T-helper 17 cell (primary cell): ENCODE measurements around the gene RPS18. TPM values are rescaled to one million over a fixed set of nuclear protein-coding genes. Genes with fewer than 3 reads are reported as not detected.
"Not testable (repeated sequence)": the region's sequence is repeated elsewhere in the genome, so short reads cannot be mapped to it uniquely, and the experiment has no call there.

ENCODE experiments used
- ATAC-seq: fragments of 150-1000 bp; cut with Tn5 transposase; 2 replicates; pipeline ENCODE4 v1.10.0; 2021; ENCODE audit warnings: mild to moderate bottlenecking, moderate library complexity
- DNase-seq, 3 donors: peaks; one replicate each; pipeline versions ENCODE4 v3.0.0 to v3.0.0-alpha.2; 2020 to 2021
- H3K9me3 ChIP-seq: one replicate; pipeline ENCODE4 v1.7.0; 2013; ENCODE audit warnings: low read length, mild to moderate bottlenecking; ENCODE audit not compliant: control insufficient read depth, poor library complexity, severe bottlenecking
- H3K27ac Mint-ChIP-seq: one replicate; pipeline ENCODE4 v1.8.0; 2022; ENCODE audit warnings: mild to moderate bottlenecking, moderate library complexity, mixed read lengths
- H3K27me3 Mint-ChIP-seq: one replicate; pipeline ENCODE4 v1.8.0; 2022; ENCODE audit warnings: mixed read lengths
- H3K36me3 Mint-ChIP-seq: one replicate; pipeline ENCODE4 v1.8.0; 2022; ENCODE audit warnings: low read depth, mixed read lengths
- H3K4me1 Mint-ChIP-seq: one replicate; pipeline ENCODE4 v1.8.0; 2022; ENCODE audit warnings: mild to moderate bottlenecking, mixed read lengths
- H3K4me3 Mint-ChIP-seq: one replicate; pipeline ENCODE4 v1.8.0; 2022; ENCODE audit warnings: mild to moderate bottlenecking, moderate library complexity, mixed read lengths
- total RNA-seq, 4 donors: library from RNA in 2 of 4; stranded (reverse) in 2 of 4; gene quantifications; one replicate each; pipeline ENCODE4 v1.2.3 and lab custom pipeline; 2022 to 2026

RPS18 gene
- total RNA-seq, 2 donors from 2014 or later = 4,373 to 4,641 TPM

DNA sequence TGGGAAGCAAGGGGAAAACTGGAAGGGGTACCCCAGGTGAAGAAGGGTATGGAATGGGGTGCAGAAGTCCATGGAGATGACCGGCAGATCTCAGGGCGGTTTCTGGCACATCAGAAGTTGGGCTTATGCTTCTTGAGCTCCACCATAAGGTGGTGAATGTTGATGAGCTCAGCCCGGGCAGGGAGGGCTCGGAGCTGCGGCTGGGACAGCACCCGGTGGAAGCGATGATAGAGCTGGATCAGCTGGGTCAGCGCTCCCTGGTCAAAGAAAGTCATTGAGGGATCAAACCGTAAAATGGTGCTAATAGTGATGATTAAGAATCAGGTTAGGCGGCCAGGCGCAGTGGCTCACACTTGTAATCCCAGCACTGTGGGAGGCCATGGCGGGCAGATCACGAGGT, 21.1 kb upstream of the RPS18 start:
- Mint-ChIP-seq H3K27ac (peak overlapping the region; percentile 98), H3K4me3 (peak overlapping the region; percentile 93), H3K36me3 (peaks cover 3% of the 10 kb centered on the region), H3K4me1 (peaks cover 28% of the 10 kb centered on the region), H3K27me3 (no peaks in the 10 kb centered on the region)
- ATAC-seq = no peak
- no peaks in the 10 kb centered on the region for H3K9me3 ChIP-seq
- DNase-seq = no peak

DNA sequence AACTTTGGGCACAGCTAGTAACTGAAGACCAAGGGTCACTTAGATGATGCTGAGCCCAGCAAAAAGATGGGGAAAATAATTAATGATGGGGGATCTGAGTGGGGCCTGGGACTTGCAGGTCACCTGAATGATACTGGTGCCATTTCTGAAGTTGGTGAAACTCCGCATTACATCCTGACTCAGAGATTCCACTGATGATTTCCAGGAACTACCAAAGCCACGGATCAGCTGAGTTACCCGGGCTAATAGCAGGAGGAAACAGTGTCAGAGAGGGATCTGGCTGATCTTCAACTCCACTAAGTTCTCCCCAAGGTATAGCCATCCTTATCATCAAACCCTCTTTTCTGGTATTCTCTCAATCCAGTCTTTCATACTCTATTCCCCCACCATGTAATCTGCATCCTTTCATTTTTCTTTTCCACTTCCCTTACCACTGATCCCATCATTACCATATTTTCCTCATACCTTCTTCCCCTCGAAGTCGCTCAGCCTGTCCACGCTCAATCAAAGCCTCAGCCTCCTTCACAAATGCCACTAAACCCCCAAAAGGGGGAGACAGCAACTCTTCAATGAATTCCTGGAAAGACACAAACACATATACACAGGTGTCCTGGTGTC, 20.4 kb upstream of the RPS18 start:
- peaks cover 3% of the 10 kb centered on the region for H3K36me3 Mint-ChIP-seq
- no peaks in the 10 kb centered on the region for H3K9me3 ChIP-seq
- no peak for DNase-seq
- H3K27me3 Mint-ChIP-seq = no peaks in the 10 kb centered on the region
- no peak for ATAC-seq
- H3K4me3 Mint-ChIP-seq = peak overlapping the region; percentile 55
- peaks cover 28% of the 10 kb centered on the region for H3K4me1 Mint-ChIP-seq
- H3K27ac Mint-ChIP-seq = peak overlapping the region; percentile 65

DNA sequence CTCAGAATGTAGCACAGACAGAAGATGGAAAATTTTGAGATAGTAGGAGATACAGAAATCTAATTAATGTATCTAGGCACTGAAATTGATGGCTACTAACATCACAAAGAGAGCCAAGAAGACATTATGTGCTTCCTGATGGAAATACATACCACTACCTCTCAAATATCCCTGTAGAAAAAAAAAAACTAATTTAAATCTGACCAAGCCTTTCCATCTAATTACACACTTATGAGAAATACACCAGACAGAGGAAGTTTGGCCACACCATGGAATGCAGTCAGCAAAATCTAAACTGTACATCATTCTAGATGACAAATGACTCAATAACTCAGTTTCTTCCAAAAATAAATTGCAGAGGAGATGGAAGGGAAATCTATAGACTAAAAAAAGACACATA, 19.1 kb upstream of the RPS18 start:
- ATAC-seq = no peak
- H3K36me3 Mint-ChIP-seq = peaks cover 3% of the 10 kb centered on the region
- no peaks in the 10 kb centered on the region for H3K27me3 Mint-ChIP-seq
- no peak overlapping the region for H3K4me3 Mint-ChIP-seq
- DNase-seq = no peak
- H3K4me1 Mint-ChIP-seq = peaks cover 28% of the 10 kb centered on the region
- H3K27ac Mint-ChIP-seq = peak overlapping the region; percentile 65
- no peaks in the 10 kb centered on the region for H3K9me3 ChIP-seq

- DNase-seq (no peak), ATAC-seq (no peak)
- H3K4me1 Mint-ChIP-seq = peaks cover 21% of the 10 kb centered on the region
- H3K27me3 Mint-ChIP-seq = no peaks in the 10 kb centered on the region
- H3K36me3 Mint-ChIP-seq = peaks cover 3% of the 10 kb centered on the region
- no peak overlapping the region for H3K27ac Mint-ChIP-seq
- H3K4me3 Mint-ChIP-seq = no peak overlapping the region
- H3K9me3 ChIP-seq = no peaks in the 10 kb centered on the region
Measured at GRCh38 chr6:33254591-33254990, 17.3 kb upstream of the RPS18 start.

- H3K9me3 ChIP-seq = no peaks in the 10 kb centered on the region
- Mint-ChIP-seq H3K27ac (no peak overlapping the region), H3K4me1 (no peaks in the 10 kb centered on the region), H3K36me3 (no peaks in the 10 kb centered on the region), H3K27me3 (no peaks in the 10 kb centered on the region), H3K4me3 (no peak overlapping the region)
- DNase-seq = no peak
- ATAC-seq = no peak
Measured at GRCh38 chr6:33259032-33259431, 12.8 kb upstream of the RPS18 start.

GRCh38 chr6:33262490-33262889, 9.4 kb upstream of the RPS18 start:
- not testable (repeated sequence) for H3K4me3 Mint-ChIP-seq, H3K27me3 Mint-ChIP-seq, H3K9me3 ChIP-seq, DNase-seq, H3K4me1 Mint-ChIP-seq, H3K27ac Mint-ChIP-seq, ATAC-seq, H3K36me3 Mint-ChIP-seq

DNA sequence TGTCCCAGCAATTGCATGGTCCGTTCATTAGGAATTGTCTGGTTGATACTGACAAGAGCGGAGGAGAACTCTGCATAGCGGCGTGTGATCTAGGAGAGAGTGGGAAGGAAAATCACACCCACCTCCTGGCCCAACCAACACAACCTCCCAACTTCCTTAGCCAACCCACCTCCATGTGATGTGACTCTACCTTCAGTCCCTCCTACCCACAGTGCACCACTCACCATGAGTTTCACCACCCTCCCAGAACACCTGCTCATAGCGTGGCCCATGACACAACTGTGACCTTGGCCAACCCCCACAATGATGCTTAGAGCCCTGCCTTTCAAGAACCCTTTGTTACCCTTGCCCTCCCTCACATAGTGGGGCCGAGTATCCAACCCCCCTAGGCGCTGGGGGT, 7.9 kb upstream of the RPS18 start:
- no peaks in the 10 kb centered on the region for H3K27me3 Mint-ChIP-seq
- no peaks in the 10 kb centered on the region for H3K9me3 ChIP-seq
- no peak for ATAC-seq
- no peak overlapping the region for H3K27ac Mint-ChIP-seq
- no peak overlapping the region for H3K4me3 Mint-ChIP-seq
- H3K36me3 Mint-ChIP-seq = no peaks in the 10 kb centered on the region
- DNase-seq = no peak
- peaks cover 3% of the 10 kb centered on the region for H3K4me1 Mint-ChIP-seq

DNA sequence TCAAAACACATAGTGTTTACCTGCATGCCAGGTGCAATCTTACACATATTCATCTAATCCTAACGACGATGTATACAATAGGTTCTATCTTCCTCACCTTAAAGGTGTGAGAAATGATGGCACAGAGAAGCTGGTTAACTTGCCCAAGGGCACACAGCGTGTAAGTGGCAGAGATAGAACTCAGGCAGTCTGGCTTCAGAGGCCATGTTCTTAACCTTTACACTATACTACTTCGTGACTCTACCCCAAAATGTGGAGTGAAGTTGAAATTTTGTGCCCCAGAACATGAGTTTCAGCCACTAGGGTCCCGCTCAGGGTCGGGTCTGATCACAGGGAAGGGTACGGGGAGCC, 783 bp upstream of the RPS18 start:
- Mint-ChIP-seq H3K4me3 (peak overlapping the region; percentile 96), H3K27me3 (no peaks in the 10 kb centered on the region), H3K4me1 (peaks cover 40% of the 10 kb centered on the region), H3K36me3 (peaks cover 4% of the 10 kb centered on the region), H3K27ac (peak overlapping the region; percentile 99)
- H3K9me3 ChIP-seq = no peaks in the 10 kb centered on the region
- no peak for DNase-seq
- ATAC-seq = peak; percentile 54

DNA sequence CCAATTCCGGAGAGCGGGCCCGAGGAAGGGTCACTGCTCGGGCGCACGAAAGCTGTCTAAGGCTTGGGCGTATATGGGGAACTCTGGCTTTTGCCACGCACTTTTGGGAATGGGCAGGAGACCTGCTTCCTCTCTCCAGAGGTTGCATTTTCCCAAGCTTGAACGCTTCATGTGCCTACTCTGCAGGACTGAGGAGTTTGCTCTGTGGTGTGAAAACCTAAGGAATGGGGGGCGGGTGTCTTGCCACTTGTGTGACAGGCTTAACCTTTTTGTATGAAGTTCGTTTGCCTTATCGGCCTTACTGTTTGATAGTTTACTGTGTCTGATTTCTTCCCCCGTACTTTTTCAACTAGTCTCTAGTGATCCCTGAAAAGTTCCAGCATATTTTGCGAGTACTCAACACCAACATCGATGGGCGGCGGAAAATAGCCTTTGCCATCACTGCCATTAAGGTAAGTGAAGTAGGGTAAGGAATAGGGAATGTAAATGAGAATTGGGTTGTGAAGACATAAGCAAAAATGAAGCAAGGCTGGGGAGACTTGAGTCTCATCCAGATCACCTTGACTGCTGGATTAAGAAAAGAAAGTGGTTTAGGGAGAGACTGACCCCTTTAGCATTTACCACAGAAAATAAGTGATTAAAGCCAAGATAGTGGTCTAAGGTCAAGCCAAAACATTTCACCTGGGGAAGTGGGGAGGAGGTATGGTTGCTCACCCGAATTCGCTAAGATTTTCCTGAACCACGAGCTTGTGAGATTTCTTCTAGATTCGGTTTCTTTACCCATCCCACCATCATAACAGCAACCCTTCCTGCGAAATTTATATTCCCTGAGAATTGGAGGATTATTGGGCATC, 627 bp downstream of the RPS18 start:
- H3K27me3 Mint-ChIP-seq = no peaks in the 10 kb centered on the region
- peak overlapping the region; percentile 96 for H3K4me3 Mint-ChIP-seq
- DNase-seq (no peak), ATAC-seq (peak; percentile 0)
- peak overlapping the region; percentile 99 for H3K27ac Mint-ChIP-seq
- peaks cover 4% of the 10 kb centered on the region for H3K36me3 Mint-ChIP-seq
- no peaks in the 10 kb centered on the region for H3K9me3 ChIP-seq
- H3K4me1 Mint-ChIP-seq = peaks cover 47% of the 10 kb centered on the region

- H3K4me1 Mint-ChIP-seq = peaks cover 55% of the 10 kb centered on the region
Measured at GRCh38 chr6:33273129-33273923, 1.5 kb downstream of the RPS18 start.

GRCh38 chr6:33273924-33274902, 2.3 kb downstream of the RPS18 start:
- Mint-ChIP-seq H3K27ac (peak overlapping the region; percentile 99), H3K36me3 (peaks cover 4% of the 10 kb centered on the region), H3K4me1 (peaks cover 60% of the 10 kb centered on the region), H3K27me3 (no peaks in the 10 kb centered on the region), H3K4me3 (peak overlapping the region; percentile 91)
- DNase-seq (no peak), ATAC-seq (no peak)
- H3K9me3 ChIP-seq = no peaks in the 10 kb centered on the region

More at GRCh38 chr6:33273129-33273923, 1.5 kb downstream of the RPS18 start:
- no peaks in the 10 kb centered on the region for H3K27me3 Mint-ChIP-seq
- peaks cover 4% of the 10 kb centered on the region for H3K36me3 Mint-ChIP-seq
- H3K4me3 Mint-ChIP-seq = peak overlapping the region; percentile 96
- no peaks in the 10 kb centered on the region for H3K9me3 ChIP-seq
- no peak for ATAC-seq
- peak overlapping the region; percentile 99 for H3K27ac Mint-ChIP-seq
- DNase-seq = no peak

DNA sequence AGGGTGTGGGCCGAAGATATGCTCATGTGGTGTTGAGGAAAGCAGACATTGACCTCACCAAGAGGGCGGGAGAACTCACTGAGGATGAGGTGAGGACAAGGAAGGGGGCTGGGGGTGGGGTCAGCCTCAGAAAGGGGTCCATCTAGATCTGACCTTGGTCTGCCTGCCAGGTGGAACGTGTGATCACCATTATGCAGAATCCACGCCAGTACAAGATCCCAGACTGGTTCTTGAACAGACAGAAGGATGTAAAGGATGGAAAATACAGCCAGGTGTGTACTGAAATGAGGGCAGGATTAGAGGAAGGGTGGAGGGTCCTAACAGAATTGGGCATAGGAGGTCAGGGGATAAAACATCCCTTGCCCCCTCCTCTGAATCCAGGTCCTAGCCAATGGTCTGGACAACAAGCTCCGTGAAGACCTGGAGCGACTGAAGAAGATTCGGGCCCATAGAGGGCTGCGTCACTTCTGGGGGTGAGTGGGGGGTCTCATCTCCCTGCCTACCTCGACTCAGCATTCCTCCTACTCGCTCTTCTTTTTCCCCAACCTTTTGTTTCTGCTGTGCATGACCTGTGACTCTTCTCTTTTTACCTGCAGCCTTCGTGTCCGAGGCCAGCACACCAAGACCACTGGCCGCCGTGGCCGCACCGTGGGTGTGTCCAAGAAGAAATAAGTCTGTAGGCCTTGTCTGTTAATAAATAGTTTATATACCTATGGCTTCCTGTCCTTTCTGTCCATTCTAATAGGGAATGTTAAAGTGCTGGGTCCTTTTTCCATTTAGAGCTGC, 4.1 kb downstream of the RPS18 start:
- H3K27me3 Mint-ChIP-seq, ATAC-seq, H3K36me3 Mint-ChIP-seq, DNase-seq, H3K9me3 ChIP-seq: not testable (repeated sequence)
- H3K4me1 Mint-ChIP-seq = peaks cover 59% of the 10 kb centered on the region
- H3K4me3 Mint-ChIP-seq = peak overlapping the region; percentile 91
- H3K27ac Mint-ChIP-seq = peak overlapping the region; percentile 99
